PC-9 (cell line): Measurements from ENCODE around the gene CFAP65.

Experiments used
- EZH2 ChIP-seq: fragments of 200-600 bp; sonication (generic); IDR thresholded peaks from 2 replicates; pipeline ENCODE4 v1.8.0; 2017; ENCODE audit warnings: antibody characterized with exemption, low read depth
- TF ChIP-seq, protein P1 (sequence below): fragments of 200-600 bp; sonication (generic); conservative IDR thresholded peaks from 2 replicates; pipeline ENCODE4 v1.6.1; 2017; ENCODE audit warnings: mixed run types, antibody characterized with exemption, mild to moderate bottlenecking, moderate library complexity

DNA sequence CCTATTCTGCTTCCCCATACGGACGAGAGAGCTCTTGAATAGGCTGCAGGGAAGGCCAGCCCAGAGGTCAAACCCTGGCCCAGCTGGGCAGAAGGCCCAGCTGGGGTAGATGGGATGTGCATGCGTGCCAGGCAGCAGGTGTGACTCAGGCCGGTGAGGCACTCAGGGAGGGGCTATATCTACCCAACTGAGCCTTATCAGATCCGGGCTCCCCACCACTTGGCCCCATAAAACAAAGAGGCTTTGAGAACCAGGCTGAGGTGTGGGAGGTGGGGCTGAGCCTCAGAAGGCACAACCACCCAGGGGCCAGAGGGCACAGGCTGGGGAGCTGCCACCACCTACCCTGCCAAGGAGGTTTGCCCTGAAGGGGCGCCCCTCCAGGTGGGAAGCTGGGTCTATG, 8.0 kb upstream of the CFAP65 start:
- TF ChIP-seq, protein P1, sequence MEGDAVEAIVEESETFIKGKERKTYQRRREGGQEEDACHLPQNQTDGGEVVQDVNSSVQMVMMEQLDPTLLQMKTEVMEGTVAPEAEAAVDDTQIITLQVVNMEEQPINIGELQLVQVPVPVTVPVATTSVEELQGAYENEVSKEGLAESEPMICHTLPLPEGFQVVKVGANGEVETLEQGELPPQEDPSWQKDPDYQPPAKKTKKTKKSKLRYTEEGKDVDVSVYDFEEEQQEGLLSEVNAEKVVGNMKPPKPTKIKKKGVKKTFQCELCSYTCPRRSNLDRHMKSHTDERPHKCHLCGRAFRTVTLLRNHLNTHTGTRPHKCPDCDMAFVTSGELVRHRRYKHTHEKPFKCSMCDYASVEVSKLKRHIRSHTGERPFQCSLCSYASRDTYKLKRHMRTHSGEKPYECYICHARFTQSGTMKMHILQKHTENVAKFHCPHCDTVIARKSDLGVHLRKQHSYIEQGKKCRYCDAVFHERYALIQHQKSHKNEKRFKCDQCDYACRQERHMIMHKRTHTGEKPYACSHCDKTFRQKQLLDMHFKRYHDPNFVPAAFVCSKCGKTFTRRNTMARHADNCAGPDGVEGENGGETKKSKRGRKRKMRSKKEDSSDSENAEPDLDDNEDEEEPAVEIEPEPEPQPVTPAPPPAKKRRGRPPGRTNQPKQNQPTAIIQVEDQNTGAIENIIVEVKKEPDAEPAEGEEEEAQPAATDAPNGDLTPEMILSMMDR: no peak
- no peak for TF ChIP-seq EZH2
